ENCODE measurements around the gene HOXA13. TPM values are rescaled to one million over a fixed set of nuclear protein-coding genes. Genes with fewer than 3 reads are reported as not detected.

HOXA13 gene
- not detected in 2 replicates for polyA plus RNA-seq (2012; rRNA removed)
- not detected in 2 replicates for polyA plus RNA-seq (2012; cell fraction: cytosol; rRNA removed)
- not detected in 2 replicates for polyA plus RNA-seq (2012; cell fraction: nucleus; rRNA removed)

- TF ChIP-seq EZH2phosphoT487 (IDR thresholded peaks at IDR 0.05; ENCODE audit: borderline replicate concordance, low read depth): peak; percentile 72
- no peak for TF ChIP-seq YY1 (IDR thresholded peaks at IDR 0.05; ENCODE audit: low read depth)
- TF ChIP-seq ZBTB33 (IDR thresholded peaks at IDR 0.05; ENCODE audit: borderline replicate concordance, low read depth): no peak
- TF ChIP-seq ELF1 (IDR thresholded peaks at IDR 0.05): no peak
- Histone ChIP-seq H4K20me1 (ENCODE audit: insufficient read depth) (peaks cover 9% of the 10 kb centered on the region), H3K79me2 (ENCODE audit: insufficient read depth) (no peaks in the 10 kb centered on the region), H3K36me3 (replicated peaks in 1 of 2; ENCODE audit: control insufficient read depth in 1 of 2, insufficient read depth in 2 of 2, low read length in 1 of 2) (no peaks in the 10 kb centered on the region), H3K9me2 (no peaks in the 10 kb centered on the region), H3K4me2 (peak within 1 kb of the TSS; percentile 51; the same call in 1 of the 2 replicates), H3K4me3 (ENCODE audit: low read depth in 2 of 2, low read length in 1 of 2) (peak within 1 kb of the TSS in 1 of 2 experiments; percentile 28; a peak in 3 of 4 replicates), H2AFZ (ENCODE audit: low read depth) (no peak within 1 kb of the TSS), H3K27me3 (ENCODE audit: insufficient read depth) (peaks cover 84% of the 10 kb centered on the region), H3K9ac (no peak within 1 kb of the TSS), H3F3A (replicated peaks; ENCODE audit: insufficient read depth) (peaks cover 8% of the 10 kb centered on the region), H3K9me3 (no peaks in the 10 kb centered on the region), H3K4me1 (ENCODE audit: control insufficient read depth in 1 of 2, insufficient read depth in 2 of 2, low read depth in 1 of 2, low read length in 1 of 2) (peaks cover 0 to 3% of the 10 kb centered on the region in 2 experiments; a peak in 1 of 4 replicates), H3K27ac (ENCODE audit: low read depth in 2 of 2, low read length in 1 of 2) (no peak within 1 kb of the TSS)
- 6% methylated on average over 42 of the region's 99 CpGs for WGBS (ENCODE audit: low lambda C conversion rate)
- POLR2A ChIA-PET: interaction anchor here (0.6 kb wide), 1 partner anchor 722 kb away, joined by 3 read pairs; no protein-coding TSS in a partner anchor
- DNase-seq: peak; percentile 84
- CTCF ChIA-PET: interaction anchor here (1.0 to 5.2 kb wide), 14 partner anchors 10 to 896 kb away, joined by 3 to 44 read pairs (median 4); no protein-coding TSS in a partner anchor
Measured at GRCh38 chr7:27199849-27200760, at the start of gene HOXA13. Gene HOXA13, minus strand, starts transcription at chr7:27200091. Its CDS starts 14 bp downstream, at chr7:27200077.

- Histone ChIP-seq H3K4me3 (ENCODE audit: low read depth in 2 of 2, low read length in 1 of 2) (no peak overlapping the region), H3K9me2 (no peaks in the 10 kb centered on the region), H3K36me3 (replicated peaks in 1 of 2; ENCODE audit: control insufficient read depth in 1 of 2, insufficient read depth in 2 of 2, low read length in 1 of 2) (no peaks in the 10 kb centered on the region), H3K4me1 (ENCODE audit: control insufficient read depth in 1 of 2, insufficient read depth in 2 of 2, low read depth in 1 of 2, low read length in 1 of 2) (no peaks in the 10 kb centered on the region; a peak in 1 of 4 replicates), H3K9ac (no peak overlapping the region), H3F3A (replicated peaks; ENCODE audit: insufficient read depth) (peaks cover 3% of the 10 kb centered on the region), H4K20me1 (ENCODE audit: insufficient read depth) (no peaks in the 10 kb centered on the region; the same call in 1 of the 2 replicates), H3K9me3 (no peaks in the 10 kb centered on the region), H3K4me2 (no peak overlapping the region), H3K27me3 (ENCODE audit: insufficient read depth) (peaks cover 100% of the 10 kb centered on the region), H2AFZ (ENCODE audit: low read depth) (no peak overlapping the region), H3K27ac (ENCODE audit: low read depth in 2 of 2, low read length in 1 of 2) (no peak overlapping the region), H3K79me2 (ENCODE audit: insufficient read depth) (no peaks in the 10 kb centered on the region)
- ChIA-PET CTCF (no interaction called here), POLR2A (no interaction called here)
- WGBS (ENCODE audit: low lambda C conversion rate): 22% methylated on average over 23 of the region's 23 CpGs
- no peak for DNase-seq
- TF ChIP-seq SIN3A (IDR thresholded peaks at IDR 0.05; ENCODE audit: borderline replicate concordance, low read depth, low read length): no peak
- peak; percentile 61 for TF ChIP-seq NFIC (IDR thresholded peaks at IDR 0.05; ENCODE audit: borderline replicate concordance)
- TF ChIP-seq PBX3 (IDR thresholded peaks at IDR 0.05): 0 out of 2 replicates have a peak, but pooled peaks have one; percentile 5
Measured at GRCh38 chr7:27248911-27249723, 49.2 kb upstream of the HOXA13 start.

Measured in SK-N-SH (cell line).